CD4-positive, alpha-beta T cell treated with Interleukin-12 subunit alpha and Interleukin-12 subunit beta, for 1 hour (primary cell): Measurements from ENCODE around the gene GSX1.
A peak's percentile ranks its signal among the peaks of the same experiment; 100 is the strongest.
"Not testable (repeated sequence)": the region's sequence is repeated elsewhere in the genome, so short reads cannot be mapped to it uniquely, and the experiment has no call there.

Source experiments
- DNase-seq: peaks from one replicate; pipeline ENCODE4 v3.0.0-alpha.2; 2020

The GSX1 gene

DNA sequence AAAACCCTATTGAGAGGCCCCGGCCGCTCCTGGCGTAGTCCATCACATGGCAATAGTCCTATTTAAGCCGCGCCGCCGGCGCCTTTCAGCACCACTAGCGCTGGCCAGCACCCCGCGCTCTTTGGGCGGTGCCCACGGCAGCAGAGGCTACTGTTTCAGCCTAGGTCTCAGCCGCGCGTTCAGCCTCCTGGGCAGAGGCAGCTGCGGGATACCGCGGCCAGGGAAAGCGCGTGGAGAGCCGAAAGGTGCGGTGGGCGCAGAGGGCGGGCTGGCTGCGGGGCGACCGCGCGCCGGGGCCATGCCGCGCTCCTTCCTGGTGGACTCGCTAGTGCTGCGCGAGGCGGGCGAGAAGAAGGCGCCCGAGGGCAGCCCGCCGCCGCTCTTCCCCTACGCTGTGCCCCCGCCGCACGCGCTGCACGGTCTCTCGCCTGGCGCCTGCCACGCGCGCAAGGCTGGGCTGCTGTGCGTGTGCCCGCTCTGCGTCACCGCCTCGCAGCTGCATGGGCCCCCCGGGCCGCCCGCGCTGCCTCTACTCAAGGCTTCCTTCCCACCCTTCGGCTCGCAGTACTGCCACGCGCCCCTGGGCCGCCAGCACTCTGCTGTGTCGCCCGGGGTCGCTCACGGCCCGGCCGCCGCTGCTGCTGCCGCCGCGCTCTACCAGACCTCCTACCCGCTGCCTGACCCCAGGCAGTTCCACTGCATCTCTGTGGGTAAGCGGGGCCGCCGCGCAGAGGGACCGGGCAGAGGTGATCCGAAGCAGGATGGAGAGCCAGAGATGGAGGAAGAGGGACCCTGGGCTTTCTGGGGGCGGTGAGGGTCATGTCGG is at the start of gene GSX1:
GSX1 (plus strand) TSS at position 91 of the 826 bp plus-strand sequence; CDS start at position 299, 208 bp downstream.
- DNase-seq, result peak; percentile 19

DNA sequence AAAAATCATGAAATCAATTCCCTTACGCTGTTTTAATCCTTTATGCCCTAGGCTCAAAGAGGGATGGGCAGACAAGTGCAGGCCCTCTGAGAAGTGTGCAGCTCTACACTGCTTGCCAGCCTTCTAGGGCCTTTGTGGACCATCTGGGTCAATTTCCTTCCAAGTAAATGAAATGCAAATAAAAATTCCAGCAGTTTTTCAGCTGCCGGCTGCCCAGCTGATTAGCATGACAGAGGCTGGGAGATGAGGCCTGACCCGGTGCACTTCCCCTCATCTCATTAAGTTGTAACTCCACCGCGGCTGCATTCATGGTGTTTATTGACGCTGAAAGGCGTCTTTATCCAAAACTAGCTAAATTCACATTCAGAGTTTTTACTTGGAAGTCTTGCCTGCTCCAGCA is 47.5 kb upstream of the GSX1 start:
- DNase-seq, result no peak

DNA sequence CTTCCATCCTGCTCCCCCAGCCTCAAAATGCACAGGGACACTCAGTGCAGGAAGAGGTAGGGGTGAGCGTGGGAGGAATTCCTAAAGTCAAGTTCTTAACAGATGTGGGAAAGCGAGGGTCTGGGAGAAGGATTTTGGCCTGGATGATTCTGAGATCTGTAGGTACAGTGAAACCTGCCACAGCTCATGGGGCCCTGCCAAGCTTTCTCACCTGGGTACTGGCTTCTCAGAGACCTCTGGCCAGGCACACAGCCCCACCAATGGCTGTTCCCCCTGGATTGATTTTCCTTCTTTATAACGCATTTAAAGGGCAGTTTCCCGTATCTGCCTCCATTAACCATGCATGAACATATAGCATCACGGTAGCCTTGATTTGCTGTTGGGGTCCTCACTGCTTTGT is 47.0 kb upstream of the GSX1 start:
- DNase-seq, result no peak

DNA sequence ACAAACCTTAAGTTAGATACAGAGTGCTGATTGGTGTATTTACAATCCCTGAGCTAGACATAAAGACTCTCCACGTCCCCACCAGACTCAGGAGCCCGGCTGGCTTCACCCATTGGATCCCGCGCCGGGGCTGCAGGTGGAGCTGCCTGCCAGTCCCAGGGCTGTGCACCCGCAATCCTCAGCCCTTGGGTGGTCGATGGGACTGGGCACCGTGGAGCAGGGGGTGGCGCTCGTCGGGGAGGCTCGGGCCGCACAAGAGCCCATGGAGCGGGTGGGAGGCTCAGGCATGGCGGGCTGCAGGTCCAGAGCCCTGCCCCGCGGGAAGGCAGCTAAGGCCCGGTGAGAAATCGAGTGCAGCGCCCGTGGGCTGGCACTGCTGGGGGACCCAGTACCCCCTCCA is 44.1 kb upstream of the GSX1 start:
- DNase-seq, result not testable (repeated sequence)

DNA sequence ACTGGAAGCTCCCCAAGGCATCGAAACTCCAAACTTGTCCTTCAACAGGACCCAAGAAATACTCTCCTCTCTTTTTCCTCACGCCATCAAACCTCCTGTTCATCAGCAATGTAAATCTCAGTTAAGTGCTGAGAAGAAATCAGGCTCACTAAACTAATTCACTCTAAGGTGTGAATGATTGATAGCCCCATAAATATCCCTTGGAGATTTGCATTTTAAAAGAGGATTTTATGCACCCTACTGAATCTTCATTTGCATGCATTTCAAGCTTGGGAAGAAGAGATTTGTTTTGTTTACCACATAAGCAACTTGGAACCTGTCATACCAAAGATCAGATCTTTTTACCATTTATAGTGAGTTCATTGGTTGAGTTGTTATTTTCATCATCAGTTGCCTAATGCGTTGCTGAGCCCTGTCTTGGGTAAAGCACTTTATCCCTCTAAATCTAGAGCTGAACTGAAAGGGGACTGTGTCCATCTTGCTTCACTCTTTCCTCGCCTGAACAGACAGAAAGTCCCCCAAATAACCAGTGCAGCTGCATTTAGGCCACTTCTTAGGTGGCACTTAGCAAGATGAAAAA is 40.2 kb upstream of the GSX1 start:
- DNase-seq, result no peak

DNA sequence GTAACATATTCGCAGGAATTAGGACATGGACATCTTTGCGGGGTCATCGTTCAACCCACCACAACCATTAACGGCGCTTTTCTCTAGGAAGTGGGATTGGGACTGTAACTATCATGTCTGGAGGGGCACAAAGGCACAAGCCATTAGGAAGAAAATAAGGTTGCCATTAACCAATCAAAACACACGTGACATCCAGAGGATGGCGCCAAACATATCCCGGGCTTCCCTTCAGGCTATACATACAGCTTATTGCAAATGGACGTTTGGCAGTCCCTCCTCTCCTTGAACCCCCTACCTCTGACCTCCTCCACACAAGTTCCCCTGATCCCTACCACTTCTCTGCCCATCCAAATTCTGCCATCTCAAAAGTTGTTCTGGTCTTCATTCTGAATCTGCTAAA is 26.6 kb upstream of the GSX1 start:
- DNase-seq, result no peak

DNA sequence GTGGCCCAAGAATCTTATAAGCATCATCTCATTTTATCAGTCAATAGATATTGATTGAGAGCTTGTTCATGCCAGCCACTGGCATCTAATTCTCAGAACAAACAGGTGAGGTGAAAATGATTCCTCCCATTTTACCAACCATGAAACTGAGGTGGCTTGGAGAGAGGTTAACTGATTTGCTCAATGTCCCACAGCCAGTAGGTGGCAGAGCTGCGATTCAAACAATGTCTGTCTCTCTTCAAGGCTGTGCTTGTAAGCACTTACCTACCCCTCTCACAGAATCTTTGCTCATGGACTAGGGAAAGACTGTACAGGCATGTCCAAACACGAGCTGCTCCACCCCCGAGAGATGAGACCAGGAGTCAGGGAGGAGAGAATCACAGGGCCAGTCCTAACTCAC is 21.5 kb upstream of the GSX1 start:
- peak; percentile 27 for DNase-seq

DNA sequence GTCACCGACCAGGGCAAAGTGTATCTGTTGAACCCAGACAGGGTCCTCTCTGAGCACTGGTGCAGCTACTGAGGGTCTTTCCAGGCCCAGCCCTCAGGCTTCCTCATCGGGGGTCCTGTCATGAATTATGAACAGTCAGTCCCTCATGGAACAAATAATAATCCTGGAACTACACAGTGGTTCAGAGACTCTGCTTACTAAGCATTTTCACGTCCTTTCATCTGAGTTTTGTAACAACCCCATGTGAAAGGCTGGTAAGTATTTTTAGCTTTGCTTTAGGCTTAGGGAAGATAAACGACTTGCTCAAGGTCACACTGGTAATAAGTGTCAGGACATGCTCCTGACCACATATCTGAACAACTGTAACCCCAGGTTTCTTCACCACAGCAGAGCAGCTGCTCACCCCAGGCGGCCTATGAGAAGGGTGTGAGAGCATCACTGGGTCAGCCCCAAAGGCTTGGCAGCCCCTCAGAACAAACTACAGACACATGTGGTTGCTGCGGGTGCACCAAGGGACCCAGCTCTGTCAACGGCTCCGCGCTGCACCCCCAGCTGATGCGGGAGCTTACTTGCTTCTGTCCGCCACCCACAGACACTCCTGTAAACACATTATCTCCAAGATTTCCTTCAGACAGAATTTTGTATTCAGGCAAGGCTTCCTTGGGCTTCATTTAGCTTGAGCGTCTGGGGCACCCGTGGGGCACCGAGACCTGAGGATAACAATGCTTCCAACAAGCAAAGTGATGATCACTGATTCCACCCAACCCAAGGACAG is 19.4 kb upstream of the GSX1 start:
- DNase-seq, result no peak

DNA sequence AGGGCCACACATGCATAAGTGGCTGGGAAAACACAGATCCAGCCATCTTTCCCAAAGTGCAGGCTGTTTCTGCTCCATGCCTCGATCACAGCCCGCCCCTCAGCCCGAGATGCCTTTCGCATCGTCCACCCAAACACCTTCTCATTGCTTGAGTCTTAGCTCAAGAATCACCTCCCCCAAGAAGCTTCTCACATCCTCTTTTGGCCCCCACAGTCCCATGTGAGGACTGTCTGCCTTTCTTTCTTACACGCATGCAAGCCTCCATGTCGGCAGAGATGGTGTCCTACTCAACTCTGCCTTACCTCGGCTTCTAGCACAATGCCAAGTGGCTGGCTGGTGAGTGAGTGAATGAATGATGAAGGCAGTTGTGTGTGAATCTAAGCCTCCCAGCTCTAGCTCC is 18.1 kb upstream of the GSX1 start:
- no peak for DNase-seq

DNA sequence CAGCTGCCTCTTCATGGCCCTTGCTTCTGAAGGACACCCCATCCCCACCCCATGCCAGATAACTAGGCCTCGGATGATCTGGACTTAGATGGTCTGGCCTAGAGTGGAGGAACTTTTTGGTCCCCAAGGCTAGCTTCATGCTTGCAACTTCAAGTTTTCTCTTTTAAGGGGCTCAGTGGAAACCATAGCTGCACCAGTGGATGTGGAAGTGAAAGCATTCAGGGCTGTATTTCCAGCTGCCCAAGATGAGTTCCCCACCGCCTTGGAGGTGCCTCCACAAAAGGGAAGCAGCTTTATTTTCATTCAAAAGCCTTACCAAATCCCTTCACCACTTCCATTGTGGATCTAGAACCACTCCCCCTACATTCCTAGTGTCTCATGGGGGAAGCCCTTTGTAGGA is 17.6 kb upstream of the GSX1 start:
- DNase-seq, result no peak

DNA sequence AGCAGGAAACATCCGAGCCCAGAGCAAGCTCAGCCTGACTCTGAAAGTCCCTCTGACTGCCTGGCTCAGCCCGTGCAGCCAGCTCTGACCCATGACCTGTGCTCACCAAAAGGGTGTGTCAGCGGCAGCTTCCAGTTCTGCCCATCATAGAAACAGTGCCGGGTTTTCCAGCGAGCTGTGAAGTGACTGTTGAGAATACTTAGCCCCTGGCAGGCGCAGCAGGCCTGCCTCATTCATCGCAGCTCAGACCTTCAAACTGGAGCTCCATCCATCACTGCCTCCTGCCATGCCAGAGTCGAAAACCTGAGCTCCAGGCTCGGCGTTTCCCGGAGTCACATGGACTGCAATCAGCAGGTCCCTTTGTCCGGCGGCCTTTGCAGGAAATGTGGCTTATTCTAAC is 16.3 kb upstream of the GSX1 start:
- DNase-seq, result no peak

DNA sequence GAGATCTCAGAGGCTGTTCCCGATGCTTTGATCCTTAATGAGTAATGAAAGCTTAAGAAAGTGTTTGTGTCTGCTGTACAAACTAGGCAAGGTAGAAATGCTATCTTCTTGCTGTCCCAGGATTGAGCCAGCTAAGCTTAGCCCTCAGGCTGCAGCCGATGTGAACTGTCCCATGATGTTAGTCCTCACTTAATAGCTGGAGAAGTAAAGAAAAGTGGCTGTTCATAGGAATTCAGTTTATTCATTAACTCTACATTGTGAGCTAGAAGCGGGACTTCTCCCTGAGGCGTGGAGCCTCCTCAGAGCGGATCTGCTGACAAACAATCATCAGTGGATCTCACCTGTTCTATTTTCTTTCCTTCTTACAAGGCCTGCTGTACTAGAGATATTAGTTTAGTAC is 10.1 kb upstream of the GSX1 start:
- DNase-seq, result no peak

DNA sequence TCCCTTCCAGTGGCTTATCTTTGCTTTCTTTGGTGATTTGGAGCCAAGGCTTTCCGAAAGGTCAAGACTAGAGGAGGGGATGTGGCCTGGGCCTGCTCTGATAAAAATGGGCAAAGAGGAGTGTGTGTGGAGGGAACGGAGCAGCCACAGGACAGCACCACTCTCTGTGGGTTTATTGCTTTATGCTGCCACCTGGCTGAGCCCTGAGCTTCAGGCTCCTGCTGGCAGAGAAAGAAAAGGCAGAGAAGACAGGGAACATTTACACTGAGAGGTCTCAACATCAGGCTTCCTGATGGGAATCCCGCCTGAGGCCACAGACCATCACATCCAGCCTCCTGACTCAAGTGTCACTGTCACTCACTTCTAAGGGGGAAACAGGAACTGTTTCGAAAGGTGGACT is 9.2 kb upstream of the GSX1 start:
- no peak for DNase-seq

DNA sequence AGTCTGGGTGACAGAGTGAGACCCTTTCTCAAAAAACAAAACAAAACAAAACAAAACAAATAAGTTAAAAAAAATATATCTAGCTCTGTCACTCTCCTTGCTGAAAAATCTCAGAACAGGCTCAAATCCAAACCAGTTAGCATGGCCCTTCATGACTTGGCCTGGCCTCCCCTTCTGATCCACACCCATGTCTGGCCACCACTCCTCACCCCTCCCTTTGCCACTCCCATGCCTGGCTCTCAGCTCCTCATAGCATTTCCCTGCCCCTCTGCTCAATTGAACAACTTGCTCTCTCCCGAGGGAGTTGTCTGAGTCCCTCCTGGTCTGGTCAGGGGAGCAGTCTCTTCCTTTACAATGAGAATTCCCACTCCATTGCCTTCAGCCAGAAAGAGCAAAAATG is 4.0 kb upstream of the GSX1 start:
- no peak for DNase-seq

DNA sequence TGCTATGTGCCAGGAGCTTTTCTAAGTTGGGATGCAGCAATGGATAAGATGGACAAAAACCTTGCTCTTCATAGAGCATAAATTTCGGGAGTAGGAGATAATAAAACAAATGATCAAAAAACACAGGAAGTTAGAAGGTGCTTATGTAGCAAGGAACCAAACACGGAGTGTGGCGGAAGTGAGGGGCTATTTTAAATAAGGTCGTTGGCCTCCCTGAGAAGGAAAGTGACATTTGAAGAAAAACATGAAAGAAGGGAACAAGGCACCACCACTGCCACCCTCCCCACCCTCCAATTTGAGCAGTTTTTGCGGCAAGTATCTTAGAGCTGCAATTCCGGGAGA is 3.2 kb upstream of the GSX1 start:
- DNase-seq, result peak; percentile 5

DNA sequence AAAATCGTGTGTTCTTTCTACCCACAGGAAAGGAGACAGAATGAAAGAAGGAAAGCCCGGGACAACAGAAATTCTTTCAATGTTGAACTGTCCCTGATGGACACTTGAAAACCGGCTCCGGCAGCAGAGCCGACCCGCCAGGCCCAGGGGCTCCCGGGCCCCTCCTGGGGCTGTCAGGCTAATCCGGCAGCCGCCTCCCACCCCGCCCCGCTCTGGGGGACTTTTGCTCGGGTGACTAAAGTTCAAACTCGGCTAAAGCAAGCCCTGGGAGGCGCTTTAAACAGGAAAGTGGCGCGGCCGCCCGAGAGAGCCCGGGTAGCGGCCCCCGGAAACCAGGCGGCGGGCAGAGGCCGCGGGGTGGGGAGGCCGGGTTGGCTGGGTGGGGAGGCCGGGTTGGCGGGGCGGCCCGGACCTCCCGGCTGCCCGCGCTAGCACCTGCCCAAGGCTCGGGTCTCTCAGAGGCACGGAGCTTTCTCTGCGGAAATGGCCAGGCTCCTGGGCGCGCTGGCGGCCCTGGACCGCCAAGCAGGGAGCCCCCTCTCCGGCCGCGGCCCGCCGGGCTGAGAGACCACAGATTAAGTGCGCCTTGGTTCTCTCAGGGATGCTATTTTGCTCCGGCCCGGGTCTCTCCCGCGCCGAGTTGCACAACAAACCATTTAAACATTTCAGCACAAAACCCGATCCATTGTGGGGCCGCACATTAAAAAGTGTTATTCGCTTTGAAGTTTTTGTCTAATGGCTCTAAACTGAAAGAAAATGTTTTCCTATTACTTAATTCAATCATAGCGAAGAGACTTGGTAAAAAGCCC is 2.6 kb upstream of the GSX1 start:
- peak; percentile 5 for DNase-seq

DNA sequence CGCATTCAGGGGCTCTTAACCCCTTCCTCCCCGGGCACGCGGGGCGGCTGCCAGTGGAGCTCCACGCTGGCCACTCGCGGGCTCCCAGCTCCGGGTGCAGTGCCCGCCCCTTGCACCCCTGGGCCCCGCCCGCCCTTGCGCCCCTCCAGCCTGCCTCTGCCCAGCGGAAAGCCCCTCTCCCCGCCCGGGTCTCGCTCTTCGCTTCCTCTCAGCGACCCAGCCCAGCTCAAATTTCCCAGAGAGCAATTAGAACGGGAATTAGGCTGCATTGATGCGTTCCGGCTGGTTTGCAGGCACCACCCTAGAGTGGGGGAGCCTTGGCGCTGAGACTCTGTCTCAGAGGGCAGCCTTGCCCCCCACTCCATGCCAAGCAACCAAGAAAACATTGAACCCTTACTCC is 1.8 kb upstream of the GSX1 start:
- no peak for DNase-seq

DNA sequence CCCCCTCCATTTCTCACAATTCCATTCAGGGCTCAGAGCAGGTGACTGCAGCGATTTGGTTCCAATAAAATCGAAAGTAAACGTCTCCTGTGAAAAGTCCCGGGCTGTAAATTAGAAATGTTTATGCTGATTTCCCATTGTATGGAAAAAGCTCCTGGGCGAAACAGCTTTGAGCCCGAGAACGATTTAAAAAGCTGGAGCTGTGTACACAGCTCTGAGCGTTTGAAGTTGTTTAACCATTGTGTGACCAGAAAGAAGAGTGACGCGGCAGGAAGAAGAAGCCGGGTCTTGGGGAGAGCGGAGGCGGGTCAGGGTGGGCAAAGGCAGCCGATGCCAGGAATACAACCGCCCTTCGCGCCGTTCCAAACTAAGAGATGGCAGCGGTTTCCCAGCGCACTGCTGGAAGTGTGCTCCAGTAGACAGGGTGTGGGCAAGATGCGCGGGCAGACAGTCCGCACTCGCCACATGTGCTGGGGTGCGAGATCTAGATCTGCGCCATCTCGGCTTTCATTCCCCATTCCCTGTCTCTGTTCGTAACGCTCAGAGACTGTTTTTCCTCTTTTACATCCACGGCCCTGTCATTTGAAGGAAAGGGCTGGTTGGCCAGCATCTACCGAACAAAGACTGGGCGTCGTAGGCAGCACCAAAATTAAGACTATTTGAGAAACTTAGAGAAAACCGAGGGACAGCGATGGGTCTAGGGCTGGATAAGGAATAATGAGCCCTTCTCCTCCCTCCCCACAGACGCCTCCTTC is 960 bp upstream of the GSX1 start:
- no peak for DNase-seq

DNA sequence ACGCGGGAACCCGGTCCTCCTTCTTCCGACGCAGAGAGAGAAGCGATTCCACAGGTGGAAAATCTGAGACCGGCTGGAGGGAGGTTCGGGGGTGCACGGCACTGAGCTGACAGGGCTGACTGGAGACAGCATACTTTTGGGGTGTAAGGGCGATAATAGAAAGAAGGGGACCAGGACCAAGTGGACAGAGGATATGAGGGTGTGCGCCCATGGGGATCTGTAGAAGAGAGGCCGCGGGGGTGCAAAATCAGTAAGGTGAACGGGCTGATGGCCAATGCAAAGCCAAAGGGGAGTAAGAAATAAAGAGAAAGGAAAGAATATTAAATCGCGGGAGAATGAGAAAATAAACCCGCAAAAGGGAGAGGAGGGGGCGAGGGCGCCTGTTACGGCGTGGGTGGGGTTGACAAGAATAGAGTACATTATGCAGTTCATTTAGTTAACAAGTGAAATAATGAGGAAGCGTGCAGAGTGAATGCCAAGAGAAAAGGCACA is 336 bp upstream of the GSX1 start:
- DNase-seq, result no peak

DNA sequence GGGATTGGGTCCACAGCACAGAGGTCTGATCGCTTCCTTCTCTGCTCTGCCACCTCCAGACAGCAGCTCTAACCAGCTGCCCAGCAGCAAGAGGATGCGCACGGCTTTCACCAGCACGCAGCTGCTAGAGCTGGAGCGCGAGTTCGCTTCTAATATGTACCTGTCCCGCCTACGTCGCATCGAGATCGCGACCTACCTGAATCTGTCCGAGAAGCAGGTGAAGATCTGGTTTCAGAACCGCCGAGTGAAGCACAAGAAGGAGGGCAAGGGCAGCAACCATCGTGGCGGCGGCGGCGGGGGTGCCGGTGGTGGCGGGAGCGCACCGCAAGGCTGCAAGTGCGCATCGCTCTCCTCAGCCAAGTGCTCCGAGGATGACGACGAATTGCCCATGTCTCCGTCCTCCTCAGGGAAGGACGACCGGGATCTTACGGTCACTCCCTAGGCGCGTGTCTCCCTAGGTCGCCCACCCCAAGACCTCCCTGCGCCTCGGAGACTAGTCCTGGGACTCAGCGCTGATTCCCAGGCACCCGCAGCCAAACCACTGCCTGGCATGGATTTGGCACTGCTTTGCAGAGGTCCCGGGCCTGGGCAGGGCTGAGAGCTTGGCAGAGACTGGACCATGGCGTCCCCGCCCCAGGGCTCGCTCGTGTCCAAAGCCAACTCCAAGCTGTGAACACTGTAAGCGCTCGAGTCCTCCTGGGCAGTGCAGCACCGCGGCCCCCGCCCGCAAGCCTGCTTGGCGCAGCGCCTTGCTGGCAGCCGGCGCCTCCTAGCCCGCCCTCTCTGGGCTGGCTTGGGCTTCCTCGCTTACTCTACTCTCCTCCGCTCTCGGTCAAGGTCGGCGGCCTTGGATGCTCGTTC is 1.5 kb downstream of the GSX1 start:
- DNase-seq, result no peak

DNA sequence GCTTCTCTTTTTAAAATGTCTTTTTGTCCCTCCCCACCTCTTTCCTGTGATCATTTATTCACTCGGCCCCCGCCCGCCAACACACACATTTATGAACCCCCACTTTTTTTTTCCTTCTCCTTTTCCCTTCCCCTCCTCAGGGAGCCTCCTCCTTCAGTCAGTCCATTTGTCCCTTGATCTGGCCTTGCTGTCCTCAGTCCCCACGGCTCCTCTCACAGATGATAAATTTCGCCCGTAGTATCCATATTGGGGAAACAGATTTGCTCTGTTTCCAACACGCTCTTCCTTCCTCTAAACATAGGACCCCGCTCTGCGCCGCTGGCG is 2.0 kb downstream of the GSX1 start:
- no peak for DNase-seq
